ENCODE data around the gene EPHA6.
"Not testable (repeated sequence)": the region's sequence is repeated elsewhere in the genome, so short reads cannot be mapped to it uniquely, and the experiment has no call there.

EPHA6 gene

DNA sequence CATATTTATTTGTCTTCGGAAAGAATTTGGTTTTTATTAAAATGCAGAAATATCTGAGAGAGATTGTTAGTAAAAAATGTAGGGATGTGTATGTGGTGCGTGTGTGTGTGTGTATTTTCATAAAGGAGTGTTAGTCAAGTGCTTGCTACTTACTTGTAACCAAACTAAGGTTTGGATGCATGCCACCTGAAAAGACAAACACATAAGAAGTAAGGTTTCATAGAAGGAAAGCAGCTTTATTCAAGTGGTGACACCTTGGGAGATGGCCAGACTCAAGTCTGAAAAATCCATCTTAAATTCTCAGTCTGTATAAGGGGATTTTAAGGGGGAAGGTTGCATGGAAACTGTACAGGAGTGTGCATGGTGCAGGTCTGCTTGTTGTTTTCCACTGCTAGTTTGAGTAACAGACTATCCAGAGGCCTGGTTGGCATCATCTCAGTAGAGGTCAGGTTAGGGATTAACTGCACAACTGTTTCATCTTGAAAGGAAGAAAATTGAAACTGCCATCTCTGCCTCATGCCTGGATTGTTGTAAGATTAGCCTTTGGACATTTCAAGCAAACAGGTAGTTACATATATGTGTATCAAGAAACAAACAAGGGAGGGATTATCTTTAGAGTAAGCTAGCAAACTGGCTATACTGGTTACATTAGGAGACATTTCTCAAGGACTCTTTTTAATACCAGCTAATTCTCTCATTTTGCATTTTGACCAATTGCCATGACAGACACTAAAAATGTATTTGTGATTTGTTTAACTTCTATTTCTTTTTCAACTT is 196.7 kb downstream of the EPHA6 start:
- TF ChIP-seq, protein P1, sequence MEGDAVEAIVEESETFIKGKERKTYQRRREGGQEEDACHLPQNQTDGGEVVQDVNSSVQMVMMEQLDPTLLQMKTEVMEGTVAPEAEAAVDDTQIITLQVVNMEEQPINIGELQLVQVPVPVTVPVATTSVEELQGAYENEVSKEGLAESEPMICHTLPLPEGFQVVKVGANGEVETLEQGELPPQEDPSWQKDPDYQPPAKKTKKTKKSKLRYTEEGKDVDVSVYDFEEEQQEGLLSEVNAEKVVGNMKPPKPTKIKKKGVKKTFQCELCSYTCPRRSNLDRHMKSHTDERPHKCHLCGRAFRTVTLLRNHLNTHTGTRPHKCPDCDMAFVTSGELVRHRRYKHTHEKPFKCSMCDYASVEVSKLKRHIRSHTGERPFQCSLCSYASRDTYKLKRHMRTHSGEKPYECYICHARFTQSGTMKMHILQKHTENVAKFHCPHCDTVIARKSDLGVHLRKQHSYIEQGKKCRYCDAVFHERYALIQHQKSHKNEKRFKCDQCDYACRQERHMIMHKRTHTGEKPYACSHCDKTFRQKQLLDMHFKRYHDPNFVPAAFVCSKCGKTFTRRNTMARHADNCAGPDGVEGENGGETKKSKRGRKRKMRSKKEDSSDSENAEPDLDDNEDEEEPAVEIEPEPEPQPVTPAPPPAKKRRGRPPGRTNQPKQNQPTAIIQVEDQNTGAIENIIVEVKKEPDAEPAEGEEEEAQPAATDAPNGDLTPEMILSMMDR (IDR thresholded peaks at IDR 0.05; ENCODE audit: low read depth, low read length): no peak
- H3K4me3 ChIP-seq (ENCODE audit: low read depth, low read length): no peak overlapping the region

DNA sequence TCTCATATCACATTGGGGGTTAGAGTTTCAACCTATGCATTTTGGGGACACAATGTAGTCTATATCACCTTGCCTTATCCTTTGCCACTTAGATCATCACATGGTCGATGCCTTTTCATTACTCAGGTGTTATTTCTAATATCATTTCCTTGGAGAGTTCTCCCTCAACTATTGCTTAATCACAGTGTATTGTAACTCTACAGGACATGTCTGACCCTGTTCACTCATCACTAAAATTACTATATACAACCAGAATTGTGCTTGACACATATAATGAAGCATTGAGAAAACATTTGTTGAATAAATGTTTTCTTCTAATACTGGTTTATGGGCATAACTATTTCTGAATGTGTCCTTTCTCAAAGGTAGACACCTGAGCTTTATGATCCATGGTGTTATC is 207.4 kb downstream of the EPHA6 start:
- no peak overlapping the region for H3K4me3 ChIP-seq (ENCODE audit: low read depth, low read length)
- TF ChIP-seq, protein P1 (IDR thresholded peaks at IDR 0.05; ENCODE audit: low read depth, low read length): no peak

DNA sequence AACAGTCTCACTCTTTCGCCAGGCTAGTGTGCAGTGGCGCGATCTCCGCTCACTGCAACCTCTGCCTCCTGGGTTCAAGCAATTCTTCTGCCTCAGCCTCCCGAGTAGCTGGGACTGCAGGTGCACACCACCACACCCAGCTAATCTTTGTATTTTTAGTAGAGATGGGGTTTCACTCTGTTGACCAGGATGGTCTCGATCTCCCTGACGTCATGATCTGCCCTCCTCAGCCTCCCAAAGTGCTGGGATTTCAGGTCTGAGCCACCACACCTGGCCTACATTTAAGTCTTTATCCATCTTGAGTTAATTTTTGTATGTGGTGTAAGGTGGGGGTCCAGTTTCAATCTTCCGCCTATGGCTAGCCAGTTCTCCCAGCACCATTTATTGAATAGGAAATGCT is 211.2 kb downstream of the EPHA6 start:
- not testable (repeated sequence) for H3K4me3 ChIP-seq (ENCODE audit: low read depth, low read length)

DNA sequence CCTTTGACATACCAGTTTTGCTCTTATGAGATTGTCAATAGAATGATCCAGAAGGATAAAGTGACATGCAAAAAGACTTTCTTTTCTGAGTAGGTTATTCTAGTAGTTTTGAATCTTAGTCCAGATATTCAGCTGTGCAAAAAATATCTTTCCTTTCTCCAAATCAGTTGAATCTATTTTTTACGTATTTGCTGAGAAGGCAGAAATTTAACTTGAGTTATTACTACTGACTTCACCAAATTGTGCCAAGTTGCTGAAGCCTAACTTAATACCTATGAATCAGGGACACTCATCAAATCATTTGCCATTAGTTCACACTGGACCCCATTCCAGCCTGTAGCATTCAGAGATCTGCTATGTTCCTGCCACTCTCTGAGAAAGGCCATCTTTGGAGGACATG is 215.6 kb downstream of the EPHA6 start:
- TF ChIP-seq, protein P1 (IDR thresholded peaks at IDR 0.05; ENCODE audit: low read depth, low read length): no peak
- no peak overlapping the region for H3K4me3 ChIP-seq (ENCODE audit: low read depth, low read length)

DNA sequence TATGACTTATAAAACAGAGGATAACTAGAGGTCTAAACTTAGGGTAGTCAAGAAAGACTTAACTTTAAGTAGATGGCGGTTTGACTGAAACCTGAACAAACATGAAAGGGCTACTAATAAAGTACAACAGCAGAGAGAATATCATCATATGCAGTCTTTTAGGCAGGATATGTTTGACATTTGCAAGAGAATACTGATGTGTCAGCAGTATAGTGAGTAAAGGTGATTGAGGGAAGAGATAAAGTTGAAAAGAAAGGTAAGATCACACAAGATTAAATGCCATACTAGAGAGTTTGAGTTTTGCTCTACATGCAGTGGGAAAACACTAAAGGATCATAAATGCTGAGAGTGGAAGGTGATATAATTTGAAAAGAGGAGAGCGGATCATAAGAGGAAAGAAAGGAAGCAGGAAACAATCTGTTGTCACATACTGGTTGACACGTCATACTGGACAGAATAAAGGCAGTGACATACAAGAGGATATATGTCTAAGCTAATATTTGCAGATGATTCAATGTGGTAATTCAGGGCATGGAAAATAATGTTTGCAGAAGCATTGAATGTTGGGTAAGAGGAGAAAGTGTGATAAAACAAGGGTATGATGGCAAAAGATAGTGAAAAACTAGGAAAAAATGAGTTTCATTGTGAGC is 223.0 kb downstream of the EPHA6 start:
- H3K4me3 ChIP-seq (ENCODE audit: low read depth, low read length): no peak overlapping the region
- TF ChIP-seq, protein P1 (IDR thresholded peaks at IDR 0.05; ENCODE audit: low read depth, low read length): no peak

DNA sequence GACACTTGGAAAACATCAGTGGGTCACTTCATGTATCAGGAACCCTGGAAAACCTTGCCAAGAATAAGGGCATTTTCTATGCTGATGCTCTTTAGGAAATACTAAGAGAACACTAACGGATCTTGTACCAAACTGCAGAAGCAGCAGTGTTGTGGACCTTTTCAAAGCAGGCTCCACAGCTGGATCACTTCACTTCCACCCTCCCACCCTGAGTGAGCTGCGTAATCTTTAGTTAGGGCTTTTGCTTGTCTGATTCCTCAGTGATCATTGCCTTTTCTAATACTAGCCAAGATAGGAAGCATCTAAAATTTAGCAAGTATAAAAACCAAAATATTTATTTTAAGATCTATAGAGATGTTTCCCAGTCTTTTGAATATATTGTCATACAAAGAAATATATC is 229.0 kb downstream of the EPHA6 start:
- TF ChIP-seq, protein P1 (IDR thresholded peaks at IDR 0.05; ENCODE audit: low read depth, low read length): no peak
- H3K4me3 ChIP-seq (ENCODE audit: low read depth, low read length): no peak overlapping the region

DNA sequence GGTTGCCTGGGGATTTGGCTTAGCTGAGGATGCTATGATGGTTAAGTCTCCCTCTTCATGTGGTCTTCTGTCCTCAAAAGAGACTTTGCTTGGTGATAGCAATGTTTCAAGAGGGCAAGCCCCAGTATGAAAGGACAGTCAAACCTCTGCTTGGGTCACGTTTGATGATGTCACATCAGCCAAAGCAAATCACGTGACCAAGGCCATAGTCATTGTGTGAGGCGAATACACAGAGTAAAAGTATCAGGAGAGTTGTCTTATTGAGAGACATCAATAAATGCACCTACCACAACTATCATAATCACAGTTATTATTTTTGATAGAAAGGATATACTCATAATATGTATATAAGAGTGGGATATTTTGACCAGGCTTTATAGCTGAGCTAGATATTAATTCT is 243.0 kb downstream of the EPHA6 start:
- H3K4me3 ChIP-seq (ENCODE audit: low read depth, low read length): no peak overlapping the region
- TF ChIP-seq, protein P1 (IDR thresholded peaks at IDR 0.05; ENCODE audit: low read depth, low read length): no peak
